OCI-LY3 (cell line): ENCODE measurements around the gene ANKRD29.

Source experiments
- H2AFZ ChIP-seq: fragments of 200-600, 300-600 bp; shearing (Covaris generic); 2 replicates; pipeline ENCODE4 v1.6.0; 2014; ENCODE audit warnings: antibody characterized with exemption, low read depth, low read length
- H3K27ac ChIP-seq: fragments of 200-600, 300-600 bp; sonication (generic); 2 replicates; pipeline ENCODE4 v1.5.1; 2014; ENCODE audit warnings: mild to moderate bottlenecking, low read length, moderate library complexity, mixed read lengths
- H3K27me3 ChIP-seq: fragments of 200-600, 300-600 bp; sonication (generic); 2 replicates; pipeline ENCODE4 v1.6.1; 2014; ENCODE audit warnings: low read depth, low read length, mixed read lengths
- H3K36me3 ChIP-seq: fragments of 200-600, 300-600 bp; sonication (generic); replicated peaks from 2 replicates; pipeline ENCODE3; 2014; ENCODE audit warnings: low read depth, low read length, mixed read lengths
- H3K4me1 ChIP-seq: fragments of 300-600, 200-600 bp; sonication (generic); 2 replicates; pipeline ENCODE4 v1.6.1; 2014; ENCODE audit warnings: low read length, mixed read lengths
- H3K4me2 ChIP-seq: fragments of 200-600, 300-600 bp; sonication (generic); 2 replicates; pipeline ENCODE4 v1.6.1; 2014; ENCODE audit warnings: low read length, mixed read lengths
- H3K4me3 ChIP-seq: fragments of 300-600, 200-600 bp; sonication (generic); 2 replicates; pipeline ENCODE4 v1.5.1; 2014; ENCODE audit warnings: antibody characterized with exemption, mild to moderate bottlenecking, low read length, moderate library complexity
- H3K79me2 ChIP-seq: fragments of 300-600, 200-600 bp; shearing (Covaris generic); 2 replicates; pipeline ENCODE4 v1.6.1; 2014; ENCODE audit warnings: mild to moderate bottlenecking, low read length, mixed read lengths
- H3K9ac ChIP-seq: fragments of 300-600, 200-600 bp; shearing (Covaris generic); 2 replicates; pipeline ENCODE4 v1.6.0; 2014; ENCODE audit warnings: mild to moderate bottlenecking, low read length, moderate library complexity
- H3K9me3 ChIP-seq: fragments of 200-600, 300-600 bp; shearing (Covaris generic); 2 replicates; pipeline ENCODE4 v1.6.1; 2014; ENCODE audit warnings: low read length, mixed read lengths; ENCODE audit not compliant: insufficient read depth
- H4K20me1 ChIP-seq: fragments of 200-600, 300-600 bp; sonication (generic); 2 replicates; pipeline ENCODE4 v1.6.1; 2016; ENCODE audit warnings: low read length, mixed read lengths; ENCODE audit not compliant: insufficient read depth
- CTCF ChIP-seq: fragments of 200-600, 300-600 bp; sonication (generic); IDR thresholded peaks from 2 replicates; pipeline ENCODE4 v1.5.1; 2014; ENCODE audit warnings: antibody characterized with exemption, low read length, low read depth
- EZH2phosphoT487 ChIP-seq: fragments of 200-600 bp; shearing (Covaris generic); IDR thresholded peaks from 2 replicates; pipeline ENCODE4 v1.6.1; 2018; ENCODE audit warnings: antibody characterized with exemption, mixed run types, low read depth

Gene ANKRD29

GRCh38 chr18:23648456-23648855 is 14.3 kb downstream of the ANKRD29 start:
- Histone ChIP-seq H3K27me3 (no peaks in the 10 kb centered on the region), H2AFZ (no peak overlapping the region), H3K79me2 (no peaks in the 10 kb centered on the region), H3K27ac (no peak overlapping the region), H4K20me1 (no peaks in the 10 kb centered on the region), H3K9me3 (no peaks in the 10 kb centered on the region), H3K9ac (no peak overlapping the region), H3K4me2 (no peak overlapping the region), H3K4me1 (no peaks in the 10 kb centered on the region), H3K36me3 (no peaks in the 10 kb centered on the region), H3K4me3 (no peak overlapping the region)
- TF ChIP-seq CTCF (no peak), EZH2phosphoT487 (no peak)

DNA sequence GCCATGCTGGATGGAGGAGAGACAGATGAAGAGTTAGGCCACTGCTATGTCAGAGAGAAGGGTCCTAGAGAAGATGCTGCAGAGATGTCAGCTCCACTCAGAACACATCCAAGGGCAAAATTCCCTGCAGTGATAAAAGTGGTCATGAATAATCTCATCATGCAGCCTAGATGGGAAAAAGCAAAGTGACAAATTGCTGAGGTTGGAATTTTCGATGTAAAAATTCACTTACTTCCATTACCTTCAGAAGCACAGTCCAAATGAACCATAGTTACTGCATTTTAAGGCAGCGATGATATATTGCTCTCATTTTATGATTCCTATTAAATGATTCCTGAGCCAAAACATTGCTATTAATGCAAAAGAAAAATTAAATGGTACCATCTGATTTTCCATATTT is 16.4 kb downstream of the ANKRD29 start:
- Histone ChIP-seq H3K4me1 (no peaks in the 10 kb centered on the region), H2AFZ (no peak overlapping the region), H3K9me3 (no peaks in the 10 kb centered on the region), H4K20me1 (no peaks in the 10 kb centered on the region), H3K4me3 (no peak overlapping the region), H3K27ac (no peak overlapping the region), H3K79me2 (no peaks in the 10 kb centered on the region), H3K27me3 (no peaks in the 10 kb centered on the region), H3K9ac (no peak overlapping the region), H3K4me2 (no peak overlapping the region), H3K36me3 (no peaks in the 10 kb centered on the region)
- no peak for TF ChIP-seq EZH2phosphoT487
- no peak for TF ChIP-seq CTCF

GRCh38 chr18:23645568-23646175 is 17.0 kb downstream of the ANKRD29 start:
- no peaks in the 10 kb centered on the region for H3K36me3 ChIP-seq
- H3K27me3 ChIP-seq = no peaks in the 10 kb centered on the region
- no peaks in the 10 kb centered on the region for H3K9me3 ChIP-seq
- H3K9ac ChIP-seq = no peak overlapping the region
- no peaks in the 10 kb centered on the region for H4K20me1 ChIP-seq
- no peak overlapping the region for H3K4me3 ChIP-seq
- no peaks in the 10 kb centered on the region for H3K4me1 ChIP-seq
- no peaks in the 10 kb centered on the region for H3K79me2 ChIP-seq
- H3K4me2 ChIP-seq = no peak overlapping the region
- no peak overlapping the region for H3K27ac ChIP-seq
- TF ChIP-seq EZH2phosphoT487 (no peak), CTCF (no peak)
- H2AFZ ChIP-seq = no peak overlapping the region

DNA sequence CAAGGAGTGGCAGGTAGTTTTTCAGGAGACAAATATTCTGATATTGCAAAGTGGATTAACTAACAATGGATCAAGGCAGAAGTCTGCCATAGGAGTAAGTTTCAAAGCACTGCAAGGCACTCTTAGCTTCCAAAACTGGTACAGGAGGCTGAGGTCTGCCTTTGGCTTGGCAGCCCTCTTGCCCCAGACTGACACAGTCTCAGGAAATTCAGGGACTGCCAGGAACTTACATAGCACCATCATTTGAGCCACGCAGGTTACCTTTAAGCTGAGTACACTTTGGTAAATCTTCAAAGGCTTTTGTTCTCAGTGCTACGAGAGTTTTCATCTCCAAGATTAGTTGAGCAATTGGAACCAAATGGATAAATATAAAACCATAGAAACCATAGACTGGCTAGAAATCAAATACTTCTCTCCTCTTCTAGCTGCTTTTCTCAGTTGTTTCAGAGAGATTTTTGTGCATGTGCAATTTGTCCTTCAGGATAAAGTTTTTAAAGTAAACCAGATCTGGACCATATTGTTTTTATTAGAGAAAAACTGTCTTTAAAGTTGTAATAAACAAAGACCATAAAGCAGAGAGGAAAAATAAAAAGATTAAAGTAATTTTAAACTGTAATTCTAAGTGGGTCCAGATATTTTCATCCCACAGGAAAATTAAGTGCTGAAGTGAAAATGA is 18.8 kb downstream of the ANKRD29 start:
- H3K4me3 ChIP-seq = no peak overlapping the region
- no peaks in the 10 kb centered on the region for H4K20me1 ChIP-seq
- TF ChIP-seq EZH2phosphoT487 = no peak
- no peak for TF ChIP-seq CTCF
- no peaks in the 10 kb centered on the region for H3K79me2 ChIP-seq
- H3K36me3 ChIP-seq = no peaks in the 10 kb centered on the region
- no peak overlapping the region for H3K9ac ChIP-seq
- no peak overlapping the region for H3K27ac ChIP-seq
- no peak overlapping the region for H3K4me2 ChIP-seq
- no peak overlapping the region for H2AFZ ChIP-seq
- no peaks in the 10 kb centered on the region for H3K4me1 ChIP-seq
- H3K9me3 ChIP-seq = no peaks in the 10 kb centered on the region
- no peaks in the 10 kb centered on the region for H3K27me3 ChIP-seq
